GM21360 (cell line): ENCODE data around the gene FTCDNL1.

Source experiments
- ATAC-seq: cut with Tn5 transposase; IDR thresholded peaks from one replicate; pipeline ENCODE4 v1.9.1; 2021; ENCODE audit warnings: mild to moderate bottlenecking, moderate library complexity; ENCODE audit not compliant: unreplicated experiment

The FTCDNL1 gene

DNA sequence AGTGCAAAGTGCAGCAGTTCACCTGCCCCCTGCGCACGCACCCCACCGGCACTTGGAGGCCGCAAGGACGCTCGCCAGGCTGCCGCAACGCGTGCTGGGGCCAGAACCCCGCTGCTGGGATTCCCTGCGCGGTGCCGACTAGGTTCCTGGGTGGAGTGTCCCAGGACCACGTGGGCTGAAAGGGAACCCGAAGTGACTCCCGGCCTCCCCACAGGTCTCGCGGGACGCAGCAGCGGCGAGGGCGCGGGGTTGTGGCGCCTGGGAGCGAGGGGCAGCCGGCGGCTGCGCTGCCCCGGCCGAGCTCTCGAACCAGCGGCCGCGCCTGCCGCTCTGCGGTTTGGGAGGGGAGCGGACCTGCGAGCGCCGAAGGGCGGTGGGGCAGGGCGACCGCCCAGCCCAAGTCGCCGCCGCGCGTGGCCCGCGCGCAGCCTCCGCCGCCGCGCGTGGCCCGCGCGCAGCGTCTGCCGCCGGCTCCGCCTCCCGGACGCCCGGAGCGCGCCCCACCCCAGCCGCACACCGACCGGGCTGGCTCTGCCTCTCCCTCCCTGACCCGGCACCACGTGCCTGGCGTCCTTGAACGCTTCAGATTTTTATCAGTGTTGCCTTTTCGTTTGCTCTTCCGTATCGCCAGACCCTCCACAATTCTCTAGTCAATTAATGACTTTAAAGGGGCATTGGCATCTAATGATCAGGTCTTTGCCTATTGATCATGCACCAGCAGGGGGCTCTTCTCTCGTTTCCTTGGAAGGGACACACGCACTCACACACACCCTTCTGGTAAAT is at the start of gene FTCDNL1:
Gene FTCDNL1 (minus strand): TSS at position 475 of the 783 bp plus-strand sequence. CDS start 2,230 bp downstream, outside the sequence.
- ATAC-seq: peak; percentile 96

DNA sequence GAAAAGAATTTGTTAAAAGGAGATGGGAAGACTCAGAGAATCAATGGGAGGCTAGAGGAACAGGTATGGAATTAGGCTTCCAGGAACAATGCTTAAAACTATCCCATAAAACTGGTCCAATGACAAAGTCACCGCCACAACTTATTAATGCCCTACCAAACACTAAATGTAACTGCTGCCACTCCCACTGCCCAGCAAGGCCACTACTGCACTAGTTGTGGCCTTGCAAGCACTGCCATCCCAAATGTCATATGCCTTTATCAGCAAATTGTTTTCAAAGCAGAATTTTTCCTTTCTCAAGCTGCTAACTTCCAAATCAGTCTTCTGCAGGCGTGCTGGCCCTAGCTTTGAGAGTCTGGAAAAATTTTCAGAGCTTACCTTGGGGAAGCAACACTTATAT is 45.6 kb upstream of the FTCDNL1 start:
- no peak for ATAC-seq

DNA sequence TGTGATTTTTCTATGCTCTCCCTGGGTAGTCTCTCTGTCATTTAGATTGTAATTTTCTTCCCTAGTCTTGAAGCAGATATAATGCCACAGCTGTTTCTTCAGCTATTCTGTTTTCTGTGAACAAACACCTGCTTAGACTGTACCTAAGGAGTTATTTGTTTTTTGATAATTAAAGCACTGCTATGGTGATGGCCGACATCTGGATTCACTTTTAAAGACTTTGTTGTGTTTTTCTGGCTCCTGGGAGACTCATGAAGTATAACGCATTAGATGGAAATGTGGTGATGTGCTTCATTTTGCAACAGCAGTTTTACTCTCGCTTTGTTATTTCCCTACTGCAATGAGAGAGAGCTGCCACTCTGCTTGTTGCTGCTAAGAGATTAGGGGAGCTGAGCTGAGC is 44.4 kb upstream of the FTCDNL1 start:
- ATAC-seq: no peak

DNA sequence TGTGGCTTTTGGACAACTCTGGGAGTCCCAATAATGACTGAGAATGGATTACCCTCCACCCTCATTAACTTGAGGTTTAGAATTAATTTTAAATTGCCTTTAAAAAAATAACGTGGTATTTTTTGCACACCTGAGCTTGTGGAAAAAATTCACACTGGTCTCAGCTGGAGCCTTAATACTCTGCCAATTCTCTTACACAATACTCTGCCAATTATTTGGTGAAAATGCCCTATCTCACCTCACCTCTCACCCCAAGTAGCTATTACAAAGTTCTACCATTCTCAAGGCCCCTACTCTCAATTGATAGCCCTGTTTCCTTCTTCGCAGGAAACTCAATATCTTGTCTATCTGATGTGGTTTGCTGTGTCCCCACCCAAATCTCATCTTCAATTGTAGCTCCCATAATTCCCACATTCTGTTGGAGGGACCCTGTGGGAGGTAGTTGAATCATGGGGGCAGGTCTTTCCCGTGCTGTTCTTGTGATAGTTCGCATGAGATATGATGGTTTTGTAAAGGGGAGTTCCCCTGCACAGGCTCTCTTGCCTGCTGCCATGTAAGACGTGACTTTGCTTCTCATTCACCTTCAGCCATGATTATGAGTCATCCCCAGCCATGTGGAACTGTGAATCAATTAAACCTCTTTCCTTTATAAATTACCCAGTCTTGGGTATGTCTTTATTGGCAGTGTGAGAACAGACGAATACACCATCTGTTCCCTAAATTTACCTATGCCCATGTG is 32.7 kb upstream of the FTCDNL1 start:
- ATAC-seq: no peak

DNA sequence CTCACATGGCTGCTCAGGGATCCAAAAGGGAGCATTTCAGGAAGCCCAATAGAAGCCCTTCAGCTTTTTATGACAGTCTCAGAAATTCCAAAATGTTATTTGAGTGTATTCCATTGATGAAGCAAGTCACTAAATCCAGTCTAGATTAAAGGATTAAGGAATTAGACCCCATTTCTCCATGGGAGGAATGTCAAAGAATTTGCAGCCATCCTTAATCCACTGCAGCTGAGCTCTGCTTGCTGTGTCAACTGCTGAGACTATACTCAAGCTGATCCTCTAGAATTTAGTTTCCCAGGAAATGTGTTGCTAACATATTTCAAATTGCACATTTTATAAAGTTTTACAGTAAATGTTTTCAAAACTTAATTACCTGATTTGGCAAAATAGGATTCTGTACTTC is 31.7 kb upstream of the FTCDNL1 start:
- no peak for ATAC-seq

DNA sequence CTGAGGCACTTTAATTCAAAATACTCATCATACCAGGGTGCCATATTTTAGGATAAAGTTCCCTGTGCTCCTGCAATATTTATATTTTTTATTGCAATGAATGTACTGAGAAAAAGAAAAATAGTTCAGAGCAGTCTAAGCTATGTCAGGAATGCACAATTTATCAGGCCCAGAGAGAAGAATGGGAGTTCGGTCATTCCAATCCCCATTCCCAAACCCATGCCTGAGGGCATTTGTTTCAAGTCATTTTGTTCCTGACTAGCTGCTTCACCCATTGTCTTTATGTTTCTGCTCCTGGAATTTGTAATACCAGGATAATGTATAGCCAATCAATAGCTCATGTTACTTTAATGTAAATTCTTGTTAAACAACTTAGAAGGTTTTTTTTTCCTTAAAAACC is 24.4 kb upstream of the FTCDNL1 start:
- no peak for ATAC-seq

DNA sequence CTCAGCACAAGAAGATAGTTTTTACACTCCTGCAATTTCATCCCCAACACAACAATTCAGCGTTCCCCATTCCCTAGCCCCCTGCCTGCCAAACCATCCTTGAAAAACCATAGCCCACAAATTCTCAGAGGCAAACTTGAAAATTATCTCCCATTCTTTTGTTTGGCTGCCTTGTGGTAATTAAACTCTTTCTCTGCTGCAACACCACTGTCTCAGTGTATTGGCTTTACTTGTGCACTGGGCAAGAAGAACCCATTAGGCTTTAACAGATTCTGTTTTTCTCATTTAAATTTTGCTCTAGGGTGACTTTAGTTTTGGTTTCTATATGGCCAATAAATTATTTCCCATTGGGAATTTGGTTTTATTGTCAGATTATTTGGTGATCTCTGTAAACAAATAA is 23.2 kb upstream of the FTCDNL1 start:
- ATAC-seq: no peak

DNA sequence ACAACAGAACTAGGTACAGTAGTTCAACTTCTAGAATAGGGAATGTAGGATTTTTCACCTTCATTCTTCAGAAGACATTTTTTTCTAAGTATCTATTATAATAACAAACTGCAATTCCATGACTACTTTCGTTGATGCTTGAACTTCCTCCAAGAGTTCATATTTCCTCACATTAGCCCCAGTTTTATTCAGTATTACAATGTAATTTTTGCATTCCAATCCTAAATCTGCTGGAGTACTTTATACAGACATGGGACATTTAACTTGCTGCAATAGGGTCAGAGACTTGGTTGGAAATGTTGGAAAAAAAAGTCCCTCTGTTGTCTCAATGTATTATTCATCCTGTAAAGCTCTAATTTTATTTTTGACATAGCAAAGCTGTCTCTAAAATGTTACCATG is 19.6 kb upstream of the FTCDNL1 start:
- no peak for ATAC-seq

DNA sequence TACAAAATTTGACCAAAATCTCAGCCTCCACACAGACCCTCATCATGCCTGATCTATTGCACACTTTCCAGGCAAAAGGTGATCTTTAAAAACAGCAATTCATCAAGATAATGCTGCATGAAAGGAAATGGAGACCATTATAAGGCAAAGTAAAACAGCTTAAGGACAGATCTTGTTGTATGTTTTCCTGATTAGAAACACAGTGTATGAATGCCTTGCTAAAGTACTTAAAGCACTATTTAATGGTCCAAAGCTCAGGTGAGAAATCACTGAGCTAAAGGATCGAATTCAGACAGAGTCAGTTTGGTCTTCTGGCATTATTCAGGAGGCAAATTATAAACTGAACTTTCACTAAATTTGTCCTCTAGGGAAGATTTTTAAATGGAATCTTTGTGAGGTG is 18.7 kb upstream of the FTCDNL1 start:
- ATAC-seq: no peak

DNA sequence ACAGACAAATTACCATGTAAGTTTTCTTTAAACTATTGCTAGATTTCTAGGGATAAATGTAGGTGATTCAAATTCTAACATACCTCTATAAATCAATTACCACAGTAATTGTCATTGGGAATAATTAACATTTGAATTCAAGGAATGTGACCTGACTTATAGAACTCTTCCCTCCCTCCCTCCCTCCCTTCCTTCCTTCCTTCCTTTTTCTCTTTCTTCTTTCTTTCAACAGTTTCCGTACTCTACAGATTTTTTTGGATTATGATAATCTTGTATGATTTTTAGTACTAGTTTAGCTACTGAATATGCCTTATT is 18.2 kb upstream of the FTCDNL1 start:
- no peak for ATAC-seq

DNA sequence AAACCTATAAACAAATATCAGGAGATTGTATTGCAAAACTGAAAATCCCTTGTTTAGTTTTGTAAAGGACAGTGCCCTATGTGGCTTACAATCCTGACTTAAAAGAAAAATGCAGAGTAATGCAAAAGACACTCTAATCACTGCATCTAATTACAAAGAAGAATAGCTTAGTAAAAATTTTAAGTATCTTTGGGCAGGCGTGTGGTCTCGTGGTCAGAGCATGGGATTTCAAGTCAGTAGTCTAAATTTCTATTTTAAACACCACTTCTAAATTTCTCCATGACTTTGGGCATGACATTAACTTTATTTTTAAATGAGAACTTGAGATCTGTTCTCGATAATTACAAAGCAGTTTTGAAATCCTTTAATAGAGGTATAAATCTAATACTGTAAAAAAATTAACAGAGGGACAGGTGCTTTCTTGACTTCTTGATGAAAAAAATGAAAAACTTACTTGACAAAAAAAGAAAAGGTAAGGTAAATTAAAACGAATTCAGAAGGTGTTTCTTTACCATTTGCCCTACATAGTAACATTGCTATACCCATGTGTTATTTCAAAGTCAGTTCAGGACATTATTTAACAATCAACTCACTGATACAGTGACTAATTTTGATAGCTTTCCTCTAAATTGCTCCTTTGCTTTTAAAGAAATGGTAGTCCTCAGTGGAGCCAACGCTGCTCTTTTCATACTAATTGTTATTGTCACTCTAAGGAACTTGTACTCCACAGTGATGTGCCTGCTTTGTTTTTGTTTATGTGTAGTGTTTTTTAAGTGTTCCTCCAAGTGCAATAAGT is 17.6 kb upstream of the FTCDNL1 start:
- no peak for ATAC-seq

DNA sequence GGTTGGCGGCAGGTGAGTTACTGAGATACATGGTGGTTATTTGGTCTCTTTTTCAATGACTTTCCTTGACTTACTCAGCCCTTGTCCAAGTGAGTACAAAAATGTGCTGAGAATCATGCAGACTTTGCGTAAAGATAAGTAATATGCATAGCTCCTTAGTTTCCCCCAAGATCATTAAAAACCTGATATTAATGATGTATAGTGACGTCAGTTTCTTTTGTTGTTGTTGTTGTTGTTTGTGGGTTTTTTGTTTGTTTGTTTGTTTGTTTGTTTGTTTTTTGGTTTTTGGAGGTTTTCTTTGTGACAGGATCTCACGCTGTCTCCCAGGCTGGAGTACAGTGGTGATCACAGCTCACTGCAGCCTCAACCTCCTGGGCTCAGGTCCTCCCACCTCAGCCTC is 14.9 kb upstream of the FTCDNL1 start:
- ATAC-seq: no peak

DNA sequence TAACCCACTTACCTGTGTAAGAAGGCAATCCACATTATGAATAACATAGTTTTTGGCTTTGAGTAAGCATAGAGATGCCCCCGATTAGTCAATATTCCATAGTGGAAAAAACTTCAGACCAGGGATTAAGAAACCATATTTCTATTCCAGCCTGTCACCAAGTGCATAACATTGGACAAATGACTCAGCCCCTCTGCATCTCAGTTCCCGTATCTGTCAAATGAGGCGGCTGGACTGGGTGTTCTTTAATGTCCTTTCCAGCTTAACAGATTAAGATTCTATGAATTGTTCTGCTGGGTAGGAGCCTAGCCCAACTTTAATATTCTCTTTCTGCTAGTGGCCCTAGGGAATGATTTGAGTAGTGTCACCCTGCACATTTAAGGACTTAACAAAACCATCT is 11.8 kb upstream of the FTCDNL1 start:
- no peak for ATAC-seq

DNA sequence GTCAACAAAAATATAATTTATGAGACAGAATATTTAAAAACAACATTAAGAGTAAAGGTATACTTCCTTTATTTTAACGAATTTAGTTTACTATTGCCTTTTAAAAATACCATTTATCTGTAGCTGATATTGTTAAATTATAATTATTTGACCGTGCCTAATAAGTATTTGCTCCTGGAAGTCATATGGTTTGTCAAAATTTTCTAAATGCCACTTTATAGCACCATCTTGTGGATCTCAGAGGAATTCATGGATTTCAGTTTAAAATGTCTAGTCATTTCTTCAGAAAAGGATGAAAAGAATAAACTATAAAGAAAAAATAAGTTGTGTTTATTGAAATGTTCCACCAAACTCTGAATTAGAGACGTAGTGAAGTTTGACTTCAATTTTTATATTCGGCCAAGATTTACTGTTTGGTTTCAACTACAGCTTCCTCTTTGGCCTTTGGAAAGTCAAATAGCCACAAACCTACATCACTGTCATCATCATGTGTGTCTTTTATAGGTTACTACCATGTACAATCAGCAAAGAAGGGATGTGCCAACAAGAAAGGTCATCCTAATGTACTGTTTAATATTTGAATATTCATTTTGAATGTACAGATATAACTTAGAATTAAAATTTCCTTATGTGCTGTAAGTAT is 10.3 kb upstream of the FTCDNL1 start:
- ATAC-seq: no peak

DNA sequence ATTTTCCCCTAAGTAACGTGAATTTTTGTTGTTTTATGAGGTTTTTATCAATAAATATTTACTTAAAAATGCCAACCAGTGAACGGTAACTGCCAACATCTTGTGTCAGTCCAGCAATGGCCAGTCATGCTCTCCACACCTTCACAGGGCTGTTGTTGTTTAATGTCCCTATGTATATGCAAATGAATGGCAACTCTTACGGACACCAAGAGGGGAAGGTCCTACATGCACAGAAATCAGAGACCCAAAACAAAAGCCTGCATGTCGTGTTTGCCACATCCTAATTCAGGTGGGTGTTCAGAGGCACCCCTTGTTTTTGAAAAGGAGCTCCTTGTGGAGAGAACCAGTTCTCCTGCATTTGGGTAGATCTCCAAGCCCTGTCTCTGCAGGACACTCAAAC is 4.8 kb upstream of the FTCDNL1 start:
- ATAC-seq: no peak

DNA sequence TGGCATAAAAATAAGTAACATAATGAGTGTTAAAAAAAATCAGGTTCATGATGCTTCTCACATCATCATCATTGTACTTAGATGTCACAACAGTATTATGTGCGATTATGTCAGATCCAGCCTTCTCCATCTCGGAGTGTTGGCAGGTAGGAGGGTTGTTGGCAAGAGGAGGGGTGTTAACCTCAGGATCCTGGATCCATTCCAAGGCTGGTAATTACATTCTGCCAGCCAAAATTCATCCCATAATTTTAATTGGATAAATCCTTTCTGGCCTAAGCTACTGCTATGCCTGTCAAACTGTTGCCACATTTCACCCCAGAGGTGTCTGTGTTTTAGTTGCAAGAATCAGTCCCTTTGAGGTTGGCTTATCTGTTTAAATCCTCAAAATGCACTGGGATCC is 891 bp upstream of the FTCDNL1 start:
- ATAC-seq: no peak

DNA sequence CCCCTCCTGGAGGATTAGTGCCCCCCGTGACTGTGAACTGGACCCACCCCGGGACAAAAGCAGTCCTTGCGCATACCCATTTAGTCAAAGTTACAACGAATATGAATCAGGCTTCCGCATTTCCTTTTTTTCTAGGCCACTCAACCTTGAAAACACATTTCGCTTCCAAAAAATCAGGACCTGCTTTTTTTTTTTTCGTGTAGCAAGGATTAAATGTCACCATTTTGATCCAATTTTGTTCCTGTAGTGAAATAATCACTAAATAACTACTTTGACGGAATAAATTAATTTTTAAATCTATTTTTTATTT is 464 bp upstream of the FTCDNL1 start:
- ATAC-seq: no peak

DNA sequence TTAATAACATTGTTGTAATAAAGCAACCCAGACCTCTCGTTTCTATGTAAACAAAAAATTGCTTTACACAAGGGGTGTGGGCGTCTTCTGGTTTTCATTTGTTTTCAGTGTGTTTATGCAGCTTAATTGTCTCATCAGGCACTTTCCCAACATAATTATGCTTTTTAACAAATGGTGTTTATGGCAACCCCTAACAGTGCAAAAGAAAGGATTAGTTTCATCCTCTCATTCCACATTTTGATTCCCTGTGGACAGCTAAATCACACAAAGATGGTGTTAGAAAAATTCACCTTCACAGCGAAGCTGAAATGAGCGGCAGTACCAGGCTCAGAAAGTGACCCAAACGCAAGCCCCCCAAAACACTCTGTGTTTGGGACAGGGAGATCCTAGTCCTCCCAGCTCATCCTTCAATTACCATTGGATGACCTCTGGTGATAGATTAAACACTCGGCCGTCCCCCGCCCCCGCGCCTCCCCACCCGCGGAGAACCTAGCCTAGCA is 724 bp downstream of the FTCDNL1 start:
- ATAC-seq: no peak

DNA sequence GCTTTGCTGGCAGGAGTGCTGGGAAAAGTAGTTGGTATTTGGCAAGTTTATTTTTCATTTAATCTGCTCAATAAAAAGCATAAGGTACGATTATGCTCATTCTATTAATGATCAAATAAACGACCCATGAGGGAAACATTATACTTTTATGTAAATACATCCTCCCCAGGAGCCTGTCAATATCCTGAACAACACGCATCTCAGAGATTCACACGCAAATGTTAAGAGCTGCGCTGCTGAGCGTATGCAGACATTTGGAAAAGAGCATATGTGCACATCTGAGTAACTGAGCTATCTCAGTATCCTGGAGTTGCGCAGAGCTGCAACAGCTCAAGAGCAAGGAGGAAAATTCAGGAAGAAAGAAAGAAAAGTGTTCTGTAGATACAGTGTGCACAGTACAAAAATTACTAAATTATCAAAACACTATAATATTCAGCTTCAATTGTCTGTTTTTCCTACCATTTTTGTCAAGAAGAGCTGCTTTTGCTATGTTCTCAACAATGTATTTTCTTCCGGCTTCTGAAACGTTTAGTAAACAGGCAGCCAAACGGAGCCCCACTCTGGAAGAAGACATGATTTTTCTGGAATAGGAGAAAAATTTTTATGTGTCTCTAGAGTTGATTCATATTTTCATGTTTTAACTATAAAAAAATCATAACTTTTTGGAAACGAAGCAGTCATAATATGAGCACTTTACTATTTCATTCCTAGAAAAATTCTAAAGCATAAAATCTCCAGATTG is 2.4 kb downstream of the FTCDNL1 start:
- no peak for ATAC-seq

DNA sequence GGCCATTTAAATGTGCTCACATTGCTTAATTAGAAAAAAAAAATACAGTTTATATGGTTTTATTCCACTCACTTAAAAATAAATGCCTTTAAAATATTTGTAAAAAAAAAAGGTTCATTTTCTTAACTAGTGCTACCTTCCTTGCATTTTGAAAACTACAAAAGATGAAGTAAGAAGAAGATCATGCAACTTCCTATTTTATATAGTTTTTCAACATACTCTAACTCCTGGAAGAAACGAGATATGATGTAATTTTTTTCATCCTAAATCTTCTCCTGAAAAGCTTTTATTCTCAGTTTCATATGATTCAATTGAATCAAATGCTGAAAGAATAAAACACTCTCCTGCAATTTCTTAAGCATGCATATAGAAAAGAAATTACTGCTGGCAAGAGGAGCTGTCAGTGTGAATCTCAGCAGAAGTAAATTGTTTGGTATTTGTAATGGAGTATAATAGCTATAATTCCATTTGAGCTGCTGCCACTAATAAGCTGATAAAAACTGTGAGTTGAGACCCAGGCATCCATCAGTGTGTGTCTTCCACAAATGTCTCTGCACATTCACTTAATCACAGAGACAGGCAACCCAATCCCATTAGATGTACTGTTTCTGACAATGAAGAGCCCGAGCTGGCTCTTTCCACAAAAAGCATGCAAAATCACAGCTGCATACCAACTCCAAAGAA is 3.7 kb downstream of the FTCDNL1 start:
- no peak for ATAC-seq
